Measurements from ENCODE around the gene INSIG1.

INSIG1 gene

DNA sequence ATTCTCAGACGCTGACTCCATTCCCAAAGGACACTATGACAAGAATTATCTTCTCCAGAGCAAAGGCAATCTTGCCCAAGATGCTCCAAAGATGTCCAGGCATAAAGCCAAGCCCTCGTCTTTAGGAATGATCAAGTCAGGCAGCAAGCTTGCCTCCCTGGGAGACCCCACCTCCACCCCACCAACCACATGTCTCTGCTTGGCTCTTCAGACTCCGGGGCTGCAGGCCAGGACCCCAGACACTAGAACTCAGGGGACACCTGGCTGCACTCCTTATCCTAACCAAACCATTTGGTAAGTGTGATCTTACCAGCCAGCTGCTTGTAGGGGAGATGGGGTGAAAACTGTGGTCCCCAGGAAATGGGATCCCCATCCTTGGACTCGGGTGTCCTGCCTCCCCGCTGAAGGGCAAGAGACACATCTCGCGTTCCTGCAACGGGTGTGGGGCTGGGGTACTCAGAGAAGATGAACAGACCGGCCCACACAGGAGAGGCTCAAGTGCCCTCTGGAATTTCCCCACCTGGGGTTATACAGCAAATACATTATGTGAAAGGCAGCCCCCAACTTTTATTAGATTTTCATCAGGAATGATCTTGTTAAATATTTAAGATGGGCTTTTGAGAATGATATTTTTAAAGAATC is 55.7 kb downstream of the INSIG1 start:
- DNase-seq = no peak

DNA sequence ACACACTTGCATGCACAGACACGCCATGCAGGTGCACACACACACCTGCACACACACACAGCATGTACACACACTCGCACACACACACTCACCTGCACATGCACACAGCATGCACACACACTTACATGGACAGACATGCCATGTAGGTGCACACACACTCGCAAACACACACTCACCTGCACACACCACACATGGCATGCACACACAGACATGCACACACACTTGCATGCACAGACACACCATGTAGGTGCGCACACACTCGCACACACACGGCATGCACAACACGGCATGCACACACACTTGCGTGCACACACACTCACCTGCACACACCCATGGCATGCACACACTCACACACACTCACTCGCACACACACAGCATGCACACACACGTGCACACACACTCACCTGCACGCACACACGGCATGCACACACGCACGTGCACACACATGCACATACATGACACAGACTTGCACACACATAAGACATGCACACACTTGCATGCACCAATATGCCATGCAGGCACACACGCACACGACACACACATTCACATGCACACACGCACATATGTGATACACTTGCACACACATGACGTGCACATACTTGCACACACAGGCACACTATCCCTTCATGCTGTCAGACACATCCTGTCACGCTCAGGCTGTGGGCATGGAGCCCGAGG is 56.8 kb downstream of the INSIG1 start:
- no peak for DNase-seq

DNA sequence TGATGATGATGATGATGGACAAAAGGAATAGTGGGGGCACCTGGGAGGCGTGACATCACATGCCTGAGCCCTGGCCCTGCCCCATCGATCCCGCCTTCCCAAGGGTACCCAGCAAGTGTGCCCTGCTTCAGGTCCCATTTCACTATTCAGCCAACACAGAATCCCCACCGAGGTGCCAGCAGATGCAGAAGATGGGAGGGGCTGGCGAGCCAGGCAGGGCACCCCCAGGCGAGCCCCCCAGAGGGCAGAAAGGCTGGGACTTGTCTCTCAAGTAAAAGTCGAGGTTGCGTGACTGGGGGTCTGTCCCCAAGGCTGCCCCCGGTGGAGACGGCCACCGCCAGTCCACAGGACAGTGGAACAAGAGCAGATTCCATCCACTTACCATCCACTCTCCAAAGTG is 57.5 kb downstream of the INSIG1 start:
- DNase-seq = no peak

DNA sequence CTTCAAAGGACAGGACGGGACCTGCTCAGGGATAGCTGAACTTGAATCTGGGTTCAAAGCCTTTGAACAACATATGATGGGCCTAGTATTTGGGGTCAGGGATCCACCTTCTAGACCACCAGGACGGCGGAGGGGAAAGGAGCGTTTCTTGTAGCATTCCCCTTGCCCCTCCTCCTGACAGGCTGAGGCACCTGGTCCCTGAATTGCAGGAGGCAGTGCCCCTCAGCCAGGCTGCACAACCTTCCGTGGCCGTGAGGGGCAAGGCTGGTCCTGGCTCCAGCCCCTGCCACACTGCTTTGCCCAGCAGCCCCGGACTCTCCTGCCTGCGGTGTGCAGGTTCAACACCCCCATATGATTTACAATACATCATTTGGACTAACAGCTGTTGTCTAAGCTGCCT is 58.1 kb downstream of the INSIG1 start:
- DNase-seq = no peak

DNA sequence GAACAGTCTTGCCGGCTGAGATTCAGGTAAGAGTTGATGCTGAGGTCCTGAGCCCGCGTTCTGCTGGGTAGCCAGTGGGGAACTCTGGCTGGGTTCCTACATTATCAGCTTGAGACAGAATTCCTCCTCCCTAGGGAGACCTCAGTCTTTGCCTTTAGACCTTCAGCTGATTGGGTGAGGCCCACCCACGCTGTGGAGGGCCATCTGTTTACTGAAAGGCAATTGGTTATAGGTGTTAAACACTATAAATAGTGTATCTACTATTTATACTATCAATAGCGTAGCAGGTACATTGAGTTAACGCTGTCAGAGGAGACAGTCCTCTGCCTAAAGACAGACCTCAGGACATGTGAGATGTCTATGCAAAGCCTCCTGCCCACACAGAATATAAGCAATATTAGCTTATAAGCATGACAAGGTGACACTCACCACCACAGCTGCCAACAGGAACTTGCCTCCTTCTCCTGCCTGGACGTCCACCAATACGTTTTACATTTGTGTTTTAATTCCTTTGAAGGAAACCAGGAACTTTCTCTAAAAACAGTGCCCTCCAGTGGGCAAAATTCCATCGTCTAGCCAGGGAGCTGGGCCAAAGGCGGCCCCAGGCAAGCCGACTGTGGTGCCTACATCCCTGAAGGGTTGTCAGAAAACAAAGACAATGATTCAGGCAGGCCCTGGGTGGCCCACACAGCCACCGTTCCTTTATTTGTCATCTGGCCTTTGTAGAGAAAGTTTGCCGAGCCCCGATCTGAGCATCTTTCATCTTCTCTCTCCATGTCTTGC is 58.8 kb downstream of the INSIG1 start:
- peak in 1 of 2 experiments; percentile 44 for DNase-seq

DNA sequence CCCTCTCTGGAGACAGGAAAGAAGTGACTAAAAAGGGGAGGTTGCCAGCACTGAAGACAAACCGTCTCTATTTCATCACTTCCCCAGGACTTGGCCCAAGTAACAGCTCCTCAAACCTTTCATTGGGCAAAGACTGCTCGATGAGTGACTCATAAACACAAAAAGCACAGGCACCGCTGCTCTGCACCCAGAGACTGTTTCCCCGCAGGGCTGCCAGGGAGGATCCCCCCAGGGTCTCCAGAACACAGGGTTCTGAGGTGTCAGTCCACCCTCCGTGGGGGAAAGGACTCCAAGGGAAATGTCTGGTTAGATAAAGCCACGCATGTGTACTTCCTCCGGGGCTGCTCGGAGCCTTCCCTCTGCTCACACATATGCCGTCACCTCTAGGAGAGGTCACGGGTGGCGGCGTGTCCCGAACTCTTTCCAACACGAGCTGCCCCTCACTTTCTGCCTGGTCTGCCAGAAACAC is 59.9 kb downstream of the INSIG1 start:
- DNase-seq = no peak

DNA sequence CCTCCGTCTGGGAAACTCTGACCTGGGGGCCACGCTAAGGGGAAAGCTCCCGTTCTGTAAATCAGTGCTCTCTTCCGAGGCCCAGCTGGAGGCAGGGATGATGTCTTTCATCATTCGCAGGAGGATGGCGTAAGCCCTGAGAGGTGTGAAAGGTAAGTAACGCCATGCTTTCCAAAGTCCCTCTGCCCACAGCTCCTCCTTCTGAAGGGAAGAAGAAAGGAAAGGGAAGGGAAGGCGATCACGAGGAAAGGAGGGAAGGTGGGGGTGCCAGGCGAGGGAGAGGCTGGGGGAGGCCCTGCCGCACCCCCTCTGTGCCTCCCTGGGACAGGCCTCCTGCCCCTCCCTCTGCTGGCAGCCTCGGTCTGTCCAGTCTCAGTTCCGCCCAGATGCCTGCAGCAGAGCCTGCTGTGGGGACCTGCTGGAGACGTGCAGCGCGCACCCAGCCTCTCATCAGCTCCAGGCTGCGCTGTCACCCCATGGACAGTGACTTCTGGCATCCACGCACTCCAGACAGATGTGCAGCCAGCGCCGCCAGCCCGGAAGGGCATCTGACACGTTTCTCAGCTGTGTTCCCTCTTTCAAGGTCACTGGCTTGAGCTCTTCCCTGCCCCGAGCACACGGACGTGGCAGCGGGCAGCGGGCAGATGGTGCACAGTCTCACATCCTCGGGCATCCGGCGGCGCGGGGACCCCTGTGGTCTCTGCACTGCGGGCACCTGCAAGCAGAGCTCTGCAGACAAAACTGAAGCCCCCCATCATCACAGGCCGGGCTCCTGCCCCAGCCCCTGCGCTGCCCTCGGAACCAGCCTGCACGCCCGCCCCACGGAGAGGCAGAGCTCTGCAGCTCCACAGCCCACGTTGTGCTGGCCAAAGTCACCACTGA is 60.6 kb downstream of the INSIG1 start:
- DNase-seq = no peak

DNA sequence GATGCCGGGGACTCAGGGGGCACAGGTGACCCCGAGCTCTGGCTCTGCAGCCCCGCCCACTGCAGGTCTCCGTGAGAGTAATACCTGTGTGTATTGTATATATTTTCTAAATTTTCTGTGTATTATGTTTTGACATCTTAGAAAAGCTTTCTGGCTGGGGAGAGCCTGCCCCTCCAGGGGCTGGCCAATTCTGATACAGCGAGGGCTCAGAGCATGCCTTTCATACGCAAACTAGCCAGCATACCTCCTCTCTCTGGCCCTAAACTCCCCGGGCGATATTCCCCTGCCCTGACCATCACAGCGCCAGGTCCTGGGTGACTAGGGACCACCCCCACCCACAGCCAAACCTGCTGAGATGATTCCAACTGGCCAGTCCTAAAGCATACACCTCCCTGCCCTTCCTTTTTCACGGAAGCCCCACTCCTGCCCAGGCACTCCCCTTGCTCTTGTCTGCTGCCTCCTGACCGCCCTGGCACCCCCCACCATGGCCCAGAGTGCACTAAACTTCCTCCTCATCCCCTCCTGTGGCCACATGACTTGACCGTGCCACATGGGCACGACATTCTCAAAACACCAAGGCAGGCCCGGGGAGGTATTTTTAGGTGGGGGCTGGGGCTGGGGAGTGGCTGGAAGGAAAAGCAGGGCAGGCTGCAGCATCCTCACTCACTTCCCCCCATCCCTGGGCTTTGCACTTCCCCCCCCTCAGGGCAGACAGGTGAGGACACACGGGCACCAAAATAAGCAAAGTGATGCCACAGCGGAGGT is 61.5 kb downstream of the INSIG1 start:
- DNase-seq = no peak

Measured in NCI-H446 (cell line).